Fibroblast of lung (primary cell): ENCODE results near the gene PACRG. TPM values are rescaled to one million over a fixed set of nuclear protein-coding genes. Genes with fewer than 3 reads are reported as not detected.

Source experiments
- DNase-seq, 2 donors: peaks; one replicate each; pipeline versions ENCODE4 v3.0.0 to v3.0.0-alpha.2; 2010; ENCODE audit warnings: low read depth in 2 of 2
- H2AFZ ChIP-seq: 2 replicates; pipeline ENCODE4 v1.5.1; 2012; ENCODE audit warnings: low read length, control low read depth, inconsistent platforms
- H3K27ac ChIP-seq: 2 replicates; pipeline ENCODE4 v1.5.1; 2011; ENCODE audit warnings: low read length, control low read depth; ENCODE audit not compliant: insufficient read depth
- H3K27me3 ChIP-seq: 2 replicates; pipeline ENCODE4 v1.5.1; 2011; ENCODE audit warnings: mild to moderate bottlenecking, low read length; ENCODE audit not compliant: control insufficient read depth, insufficient read depth
- H3K36me3 ChIP-seq: 2 replicates; pipeline ENCODE4 v1.5.1; 2011; ENCODE audit warnings: low read length; ENCODE audit not compliant: control insufficient read depth, insufficient read depth
- H3K4me1 ChIP-seq: 2 replicates; pipeline ENCODE4 v1.5.1; 2011; ENCODE audit warnings: low read length; ENCODE audit not compliant: control insufficient read depth, insufficient read depth; ENCODE audit errors: extremely low read depth
- H3K4me2 ChIP-seq: 2 replicates; pipeline ENCODE4 v1.5.1; 2011; ENCODE audit warnings: low read length, control low read depth; ENCODE audit not compliant: insufficient read depth; ENCODE audit errors: extremely low read depth
- H3K4me3 ChIP-seq, 4 experiments: fragments of 200-600 bp in 1 of 4; sonication (generic) in 1 of 4; replicated peaks in 1 of 4; 2 replicates each; pipeline ENCODE4 v1.5.1; 2011 to 2016; ENCODE audit warnings: low read length in 4 of 4, low read depth in 3 of 4, mild to moderate bottlenecking in 3 of 4, control low read depth in 2 of 4, inconsistent platforms in 1 of 4, mixed read lengths in 1 of 4; ENCODE audit not compliant: insufficient read depth in 1 of 4; ENCODE audit errors: control extremely low read depth in 1 of 4
- H3K79me2 ChIP-seq: 2 replicates; pipeline ENCODE4 v1.5.1; 2012; ENCODE audit warnings: mild to moderate bottlenecking, low read length, inconsistent platforms; ENCODE audit not compliant: control insufficient read depth, insufficient read depth
- H3K9ac ChIP-seq: 2 replicates; pipeline ENCODE4 v1.5.1; 2011; ENCODE audit warnings: mild to moderate bottlenecking, low read length, control low read depth; ENCODE audit not compliant: insufficient read depth
- H3K9me3 ChIP-seq: 2 replicates; pipeline ENCODE4 v1.5.1; 2012; ENCODE audit warnings: low read depth, low read length; ENCODE audit not compliant: control insufficient read depth, insufficient read depth
- H4K20me1 ChIP-seq: 2 replicates; pipeline ENCODE4 v1.5.1; 2011; ENCODE audit warnings: low read length; ENCODE audit not compliant: control insufficient read depth, insufficient read depth; ENCODE audit errors: extremely low read depth
- CTCF ChIP-seq, 2 donors: IDR thresholded peaks in 1 of 2; conservative IDR thresholded peaks in 1 of 2; 1 replicate in 1 of 2; 2 replicates in 1 of 2; pipeline ENCODE4 v1.5.1; 2011 to 2012; ENCODE audit warnings: low read length in 2 of 2, control low read depth in 1 of 2, inconsistent platforms in 1 of 2, low read depth in 1 of 2, mild to moderate bottlenecking in 1 of 2
- EZH2 ChIP-seq: IDR thresholded peaks from 2 replicates; pipeline ENCODE4 v1.5.1; 2012; ENCODE audit warnings: low read length, control low read depth, mild to moderate bottlenecking; ENCODE audit errors: missing control alignments
- polyA plus RNA-seq, 2 donors: library from polyadenylated mRNA; depleted of rRNA in 1 of 2; stranded (reverse) in 1 of 2; unstranded in 1 of 2; fragments of >200 nt; gene quantifications; 2 replicates each; pipeline ENCODE4 v1.2.1, GENCODE V29; 2011 to 2012; ENCODE audit warnings: missing spikeins in 1 of 2
- total RNA-seq: library from RNA; depleted of rRNA; stranded (reverse); fragments of >200 nt; gene quantifications from 2 replicates; pipeline ENCODE4 v1.2.1, GENCODE V29; 2014

Gene PACRG
- total and polyA plus RNA-seq, 2 donors (not counting 1 experiment from before 2014, with no cell fraction given), result 0.30 to 0.66 TPM

GRCh38 chr6:162913206-162913605 is 185.4 kb downstream of the PACRG start:
- DNase-seq, result no peak
- Histone ChIP-seq H3K4me1 (no peaks in the 10 kb centered on the region), H3K27ac (no peak overlapping the region), H3K36me3 (no peaks in the 10 kb centered on the region), H3K4me2 (no peak overlapping the region), H2AFZ (no peak overlapping the region), H3K9ac (no peak overlapping the region), H3K9me3 (no peaks in the 10 kb centered on the region), H3K27me3 (no peaks in the 10 kb centered on the region), H4K20me1 (no peaks in the 10 kb centered on the region), H3K4me3 (no peak overlapping the region), H3K79me2 (no peaks in the 10 kb centered on the region)
- TF ChIP-seq CTCF (conservative IDR thresholded peaks at IDR 0.05 in 1 of 2, IDR thresholded peaks at IDR 0.05 in 1 of 2; ENCODE audit: low read depth in 1 of 2, low read length in 2 of 2) (no peak), EZH2 (no peak)

- no peak overlapping the region for H2AFZ ChIP-seq
- no peak overlapping the region for H3K4me2 ChIP-seq
- no peaks in the 10 kb centered on the region for H3K9me3 ChIP-seq
- H3K27me3 ChIP-seq, result no peaks in the 10 kb centered on the region
- DNase-seq, result peak in 1 of 2 donors; percentile 58
- H3K4me1 ChIP-seq, result no peaks in the 10 kb centered on the region
- H3K79me2 ChIP-seq, result no peaks in the 10 kb centered on the region
- H3K27ac ChIP-seq, result no peak overlapping the region
- H3K36me3 ChIP-seq, result no peaks in the 10 kb centered on the region
- TF ChIP-seq CTCF (conservative IDR thresholded peaks at IDR 0.05 in 1 of 2, IDR thresholded peaks at IDR 0.05 in 1 of 2; ENCODE audit: low read depth in 1 of 2, low read length in 2 of 2) (no peak), EZH2 (no peak)
- H3K4me3 ChIP-seq, result no peak overlapping the region
- no peak overlapping the region for H3K9ac ChIP-seq
- H4K20me1 ChIP-seq, result no peaks in the 10 kb centered on the region
Measured at GRCh38 chr6:162917506-162917905, 189.7 kb downstream of the PACRG start.

- Histone ChIP-seq H3K27me3 (no peaks in the 10 kb centered on the region), H2AFZ (no peak overlapping the region), H3K4me3 (no peak overlapping the region), H4K20me1 (no peaks in the 10 kb centered on the region), H3K9ac (no peak overlapping the region), H3K79me2 (no peaks in the 10 kb centered on the region), H3K4me2 (no peak overlapping the region), H3K9me3 (no peaks in the 10 kb centered on the region), H3K27ac (no peak overlapping the region), H3K4me1 (no peaks in the 10 kb centered on the region), H3K36me3 (no peaks in the 10 kb centered on the region)
- TF ChIP-seq EZH2 (no peak), CTCF (conservative IDR thresholded peaks at IDR 0.05 in 1 of 2, IDR thresholded peaks at IDR 0.05 in 1 of 2; ENCODE audit: low read depth in 1 of 2, low read length in 2 of 2) (no peak)
- DNase-seq, result no peak
Measured at GRCh38 chr6:162921062-162921461, 193.3 kb downstream of the PACRG start.
